Rectal smooth muscle tissue (tissue), 1 donor: Measurements from ENCODE around the gene MIX23.

Experiments used
- H3K27ac ChIP-seq: one replicate; pipeline ENCODE4 v1.7.0; 2013; ENCODE audit warnings: low read depth, low read length, inconsistent platforms
- H3K27me3 ChIP-seq: one replicate; pipeline ENCODE4 v1.7.0; 2013; ENCODE audit warnings: low read length; ENCODE audit not compliant: control insufficient read depth, insufficient read depth
- H3K36me3 ChIP-seq: one replicate; pipeline ENCODE4 v1.7.0; 2013; ENCODE audit warnings: low read length; ENCODE audit not compliant: control insufficient read depth, insufficient read depth
- H3K4me1 ChIP-seq: one replicate; pipeline ENCODE4 v1.7.0; 2013; ENCODE audit warnings: low read length; ENCODE audit not compliant: control insufficient read depth, insufficient read depth
- H3K4me3 ChIP-seq: one replicate; pipeline ENCODE4 v1.7.0; 2013; ENCODE audit warnings: low read length
- H3K9ac ChIP-seq: one replicate; pipeline ENCODE4 v1.7.0; 2013; ENCODE audit warnings: low read length

The MIX23 gene

GRCh38 chr3:122324871-122325323 is 58.1 kb downstream of the MIX23 start, which contains the start of gene CSTA:
Gene CSTA (plus strand): TSS chr3:122325248. CDS start chr3:122325293, 45 bp downstream.
- H3K27ac ChIP-seq = no peak within 1 kb of the TSS
- no peak within 1 kb of the TSS for H3K9ac ChIP-seq
- H3K27me3 ChIP-seq = no peaks in the 10 kb centered on the region
- H3K4me3 ChIP-seq = no peak within 1 kb of the TSS
- H3K4me1 ChIP-seq = no peaks in the 10 kb centered on the region
- no peaks in the 10 kb centered on the region for H3K36me3 ChIP-seq

GRCh38 chr3:122322095-122323075 is 60.6 kb downstream of the MIX23 start:
- H3K4me3 ChIP-seq = no peak overlapping the region
- H3K36me3 ChIP-seq = no peaks in the 10 kb centered on the region
- H3K9ac ChIP-seq = no peak overlapping the region
- H3K27ac ChIP-seq = no peak overlapping the region
- H3K27me3 ChIP-seq = no peaks in the 10 kb centered on the region
- no peaks in the 10 kb centered on the region for H3K4me1 ChIP-seq

GRCh38 chr3:122318620-122319019 is 64.4 kb downstream of the MIX23 start:
- Histone ChIP-seq H3K9ac (no peak overlapping the region), H3K27me3 (no peaks in the 10 kb centered on the region), H3K4me1 (no peaks in the 10 kb centered on the region), H3K4me3 (no peak overlapping the region), H3K36me3 (no peaks in the 10 kb centered on the region), H3K27ac (no peak overlapping the region)

DNA sequence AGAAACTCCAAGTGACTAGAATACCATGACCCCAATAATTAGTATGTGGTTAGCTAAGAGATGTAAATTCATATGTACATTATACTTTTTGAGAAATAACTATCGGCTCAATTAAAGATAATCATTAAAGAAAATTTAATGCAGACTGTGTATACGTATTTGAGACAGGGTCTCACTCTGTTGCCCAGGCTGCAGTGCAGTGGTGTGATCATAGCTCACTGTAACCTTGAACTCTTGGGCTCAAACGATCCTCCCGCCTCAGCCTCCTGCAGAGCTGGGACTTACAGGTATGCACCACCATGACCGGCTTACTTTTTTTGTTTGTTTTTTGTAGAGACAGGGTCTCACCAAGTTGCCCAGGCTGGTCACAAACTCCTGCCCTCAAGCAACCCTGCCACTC is 66.7 kb downstream of the MIX23 start:
- Histone ChIP-seq H3K4me1 (no peaks in the 10 kb centered on the region), H3K27me3 (no peaks in the 10 kb centered on the region), H3K9ac (no peak overlapping the region), H3K27ac (no peak overlapping the region), H3K36me3 (no peaks in the 10 kb centered on the region), H3K4me3 (no peak overlapping the region)

DNA sequence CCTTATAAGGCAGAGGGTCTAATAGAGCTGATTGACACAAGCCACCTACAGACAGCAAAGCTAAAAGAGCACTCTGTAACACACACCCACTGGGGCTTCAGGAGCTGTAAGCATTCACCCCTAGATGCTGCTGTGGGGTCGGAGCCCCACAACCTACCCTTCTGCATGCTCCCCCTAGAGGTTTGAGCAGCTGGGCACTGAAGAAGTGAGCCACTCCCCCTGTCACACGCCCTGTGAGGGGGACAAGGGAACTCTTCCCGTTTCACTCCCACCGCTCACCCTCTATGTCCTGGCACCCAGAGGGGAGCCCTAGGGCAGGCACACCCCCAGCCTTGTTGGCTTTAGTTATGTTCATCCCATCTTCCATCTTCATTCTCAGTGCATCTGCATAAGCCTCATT is 67.4 kb downstream of the MIX23 start:
- H3K36me3 ChIP-seq = no peaks in the 10 kb centered on the region
- no peak overlapping the region for H3K4me3 ChIP-seq
- H3K27me3 ChIP-seq = no peaks in the 10 kb centered on the region
- no peak overlapping the region for H3K27ac ChIP-seq
- H3K9ac ChIP-seq = no peak overlapping the region
- H3K4me1 ChIP-seq = no peaks in the 10 kb centered on the region

DNA sequence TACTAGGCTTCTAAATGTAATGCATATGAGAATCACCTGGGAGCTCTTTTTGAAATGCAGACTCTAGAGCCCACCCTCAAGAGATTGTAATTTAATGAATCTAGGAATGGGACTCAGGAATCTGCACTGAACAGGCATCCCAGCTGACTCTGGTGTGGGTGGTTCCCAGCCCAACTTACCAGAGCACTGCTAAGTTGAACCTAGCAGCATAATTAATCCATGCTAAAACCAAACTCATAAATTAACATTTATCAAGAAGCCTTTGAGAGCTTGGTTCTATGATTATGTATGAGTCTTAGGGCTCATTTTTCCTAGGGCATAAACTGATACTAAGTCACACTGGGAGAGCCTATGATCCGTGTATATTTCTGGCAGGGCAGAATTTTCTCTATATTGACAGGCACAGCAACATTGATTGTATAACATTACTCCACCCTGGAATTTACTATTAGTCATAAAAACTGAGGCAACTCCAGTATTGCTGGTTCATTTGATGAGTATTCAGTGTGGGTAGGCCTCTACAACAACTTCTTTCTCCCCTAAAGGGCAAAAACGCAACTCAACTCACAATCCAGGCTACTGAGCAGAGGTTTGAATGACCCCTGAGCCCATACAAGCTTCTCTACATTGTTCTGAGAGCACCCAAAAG is 68.7 kb downstream of the MIX23 start:
- H3K9ac ChIP-seq = no peak overlapping the region
- no peaks in the 10 kb centered on the region for H3K27me3 ChIP-seq
- no peak overlapping the region for H3K4me3 ChIP-seq
- no peaks in the 10 kb centered on the region for H3K36me3 ChIP-seq
- H3K4me1 ChIP-seq = no peaks in the 10 kb centered on the region
- H3K27ac ChIP-seq = no peak overlapping the region

GRCh38 chr3:122313281-122313680 is 69.8 kb downstream of the MIX23 start:
- H3K9ac ChIP-seq = no peak overlapping the region
- no peaks in the 10 kb centered on the region for H3K27me3 ChIP-seq
- no peaks in the 10 kb centered on the region for H3K4me1 ChIP-seq
- no peak overlapping the region for H3K27ac ChIP-seq
- no peak overlapping the region for H3K4me3 ChIP-seq
- no peaks in the 10 kb centered on the region for H3K36me3 ChIP-seq

DNA sequence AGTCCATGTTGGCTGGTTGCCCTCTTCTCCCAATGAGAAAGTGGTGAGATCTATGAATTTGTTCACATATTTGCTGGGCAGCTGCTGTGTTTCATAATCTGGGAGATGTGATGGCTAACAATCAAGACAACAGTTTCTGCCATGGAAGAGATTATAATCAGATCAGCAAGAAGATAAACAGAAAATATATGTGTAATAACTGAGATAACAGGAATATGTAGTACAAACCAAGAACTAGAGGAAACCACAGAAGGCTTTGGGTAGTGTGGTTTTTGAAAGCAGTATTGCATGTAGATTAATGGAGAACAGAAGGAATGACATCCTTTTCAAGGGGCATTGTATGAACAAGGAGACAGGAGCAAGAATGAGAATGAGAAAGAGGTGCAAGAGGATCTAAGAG is 70.2 kb downstream of the MIX23 start:
- Histone ChIP-seq H3K9ac (no peak overlapping the region), H3K36me3 (no peaks in the 10 kb centered on the region), H3K4me1 (no peaks in the 10 kb centered on the region), H3K27me3 (no peaks in the 10 kb centered on the region), H3K4me3 (no peak overlapping the region), H3K27ac (no peak overlapping the region)

DNA sequence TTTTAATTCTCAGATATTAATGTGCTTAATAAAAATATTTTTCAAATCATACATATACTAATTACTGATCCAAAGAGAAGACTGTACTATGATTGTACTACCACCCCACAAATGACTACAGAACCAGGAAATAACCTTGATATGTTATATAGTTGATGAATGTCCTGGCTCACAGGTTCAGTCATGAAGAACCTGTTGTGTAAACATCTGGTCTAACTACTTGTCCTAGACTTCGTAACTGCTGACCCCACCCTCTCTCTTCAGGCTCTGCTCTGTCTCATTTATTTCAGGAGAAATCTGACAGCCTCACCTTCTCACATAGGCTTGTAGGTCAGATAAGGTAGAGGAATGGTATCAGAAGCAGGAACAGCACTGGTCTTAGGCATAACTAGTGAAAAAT is 72.7 kb downstream of the MIX23 start:
- H3K9ac ChIP-seq = no peak overlapping the region
- H3K4me3 ChIP-seq = no peak overlapping the region
- no peaks in the 10 kb centered on the region for H3K27me3 ChIP-seq
- H3K27ac ChIP-seq = no peak overlapping the region
- no peaks in the 10 kb centered on the region for H3K4me1 ChIP-seq
- H3K36me3 ChIP-seq = no peaks in the 10 kb centered on the region
